Regular cardiac myocyte (primary cell): ENCODE data around the gene POTEE. TPM values are rescaled to one million over a fixed set of nuclear protein-coding genes. Genes with fewer than 3 reads are reported as not detected.

Experiments
- total RNA-seq: library from RNA; depleted of rRNA; stranded (reverse); fragments of >200 nt; gene quantifications from 2 replicates; pipeline ENCODE4 v1.2.3, GENCODE V29; 2014

Gene POTEE
- total RNA-seq, result not detected in 2 replicates

GRCh38 chr2:131209030-131209772, at the start of gene POTEE:
Gene POTEE (plus strand): TSS chr2:131209536. CDS start chr2:131218403, 8,867 bp downstream.

Other genes starting within 250 kb of the POTEE start
- 99.5 and 119 TPM in 2 replicates for gene FAM168B, start 116.1 kb upstream of the POTEE start, total RNA-seq
- 140 and 209 TPM in 2 replicates for gene PLEKHB2, start 104.2 kb upstream of the POTEE start, total RNA-seq
- gene RAB6D, start 154.6 kb downstream of the POTEE start, total RNA-seq, result not detected in 2 replicates